NCI-H748 (cell line): ENCODE results near the gene NOG.

Experiments used
- DNase-seq: peaks from one replicate; lab custom pipeline; 2025; ENCODE audit not compliant: unreplicated experiment; lab: John Stamatoyannopoulos, UW

Gene NOG

DNA sequence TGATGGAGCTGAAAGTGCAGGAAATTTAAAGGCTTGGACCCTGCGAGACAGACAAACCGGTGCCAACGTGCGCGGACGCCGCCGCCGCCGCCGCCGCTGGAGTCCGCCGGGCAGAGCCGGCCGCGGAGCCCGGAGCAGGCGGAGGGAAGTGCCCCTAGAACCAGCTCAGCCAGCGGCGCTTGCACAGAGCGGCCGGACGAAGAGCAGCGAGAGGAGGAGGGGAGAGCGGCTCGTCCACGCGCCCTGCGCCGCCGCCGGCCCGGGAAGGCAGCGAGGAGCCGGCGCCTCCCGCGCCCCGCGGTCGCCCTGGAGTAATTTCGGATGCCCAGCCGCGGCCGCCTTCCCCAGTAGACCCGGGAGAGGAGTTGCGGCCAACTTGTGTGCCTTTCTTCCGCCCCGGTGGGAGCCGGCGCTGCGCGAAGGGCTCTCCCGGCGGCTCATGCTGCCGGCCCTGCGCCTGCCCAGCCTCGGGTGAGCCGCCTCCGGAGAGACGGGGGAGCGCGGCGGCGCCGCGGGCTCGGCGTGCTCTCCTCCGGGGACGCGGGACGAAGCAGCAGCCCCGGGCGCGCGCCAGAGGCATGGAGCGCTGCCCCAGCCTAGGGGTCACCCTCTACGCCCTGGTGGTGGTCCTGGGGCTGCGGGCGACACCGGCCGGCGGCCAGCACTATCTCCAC, at the start of gene NOG:
Gene NOG (plus strand): TSS at position 54 of the 674 bp plus-strand sequence. CDS start 525 bp downstream, at position 579.
- DNase-seq = peak; percentile 81

DNA sequence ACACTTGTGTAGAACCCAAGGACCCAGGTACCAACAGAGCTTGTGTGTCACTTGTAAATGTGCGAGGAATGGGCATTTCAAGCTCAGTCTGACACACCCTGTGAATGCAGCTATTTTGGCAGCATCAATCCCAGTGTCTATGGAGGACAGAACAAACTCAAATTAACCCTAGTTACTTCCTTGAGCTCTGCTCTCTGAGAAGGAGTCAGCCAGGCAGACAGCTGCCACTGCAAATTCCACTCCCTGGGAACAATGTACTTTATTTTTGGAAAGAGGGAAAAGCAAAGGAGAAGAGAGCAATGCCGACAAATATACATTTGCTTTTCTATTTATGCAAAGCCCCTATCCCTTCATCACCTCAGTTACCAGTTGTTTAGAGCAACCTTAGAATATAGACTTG, 48.4 kb upstream of the NOG start:
- no peak for DNase-seq

DNA sequence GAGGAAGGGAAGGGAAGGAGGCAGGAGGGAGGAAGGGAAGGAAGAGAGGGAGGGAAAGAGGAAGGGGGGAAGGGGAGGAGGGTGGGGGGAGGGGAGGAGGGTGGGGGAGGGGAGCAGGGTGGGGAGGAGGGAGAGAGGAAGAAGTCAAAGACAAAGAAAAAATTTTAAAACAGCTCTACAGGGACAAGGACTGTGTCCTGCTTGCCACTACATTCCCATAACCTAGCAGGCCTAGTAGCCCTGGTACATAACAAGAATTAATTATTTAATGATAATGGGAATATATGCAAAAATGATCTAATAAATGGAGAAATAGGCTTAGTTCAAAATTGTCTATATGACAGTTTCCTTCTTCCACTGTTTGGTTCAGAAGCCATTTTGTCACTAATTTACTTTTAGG, 47.6 kb upstream of the NOG start:
- DNase-seq = no peak

DNA sequence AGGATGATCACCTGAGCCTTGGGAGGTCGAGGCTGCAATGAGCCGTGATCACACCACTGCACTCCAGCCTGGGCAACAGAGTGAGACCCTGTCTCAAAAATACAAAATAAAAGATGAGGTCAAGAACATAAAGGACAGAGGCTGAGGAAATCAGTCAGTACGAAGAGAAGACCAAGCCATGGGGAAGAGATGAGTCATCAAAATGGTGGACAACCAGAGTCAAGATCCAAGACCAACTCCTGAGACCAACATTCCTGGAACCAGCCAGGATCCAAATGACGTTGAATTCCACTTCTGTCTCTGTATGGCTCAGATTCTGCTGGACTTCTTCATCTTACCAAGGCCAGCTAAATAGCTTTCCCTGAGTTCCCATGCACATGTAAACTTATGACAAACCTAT, 44.8 kb upstream of the NOG start:
- DNase-seq = no peak

DNA sequence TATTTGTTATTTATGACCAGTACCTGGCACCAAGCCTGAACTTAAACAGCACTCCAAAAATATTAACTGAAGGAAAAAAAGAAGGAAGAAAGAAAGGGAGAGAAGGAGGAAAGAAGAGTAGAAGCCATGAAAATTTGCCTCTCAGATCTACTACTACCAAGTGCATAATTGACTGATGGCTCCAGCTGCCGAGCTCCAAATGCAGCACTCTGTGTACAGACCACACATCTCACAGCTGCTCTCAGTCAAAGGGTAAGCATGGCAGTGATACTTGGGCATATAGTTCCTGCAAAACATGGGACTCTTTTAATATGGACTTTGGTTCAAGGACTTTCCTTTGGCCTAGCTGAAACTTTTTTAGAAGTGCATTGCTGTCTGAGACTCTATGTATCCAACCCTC, 44.0 kb upstream of the NOG start:
- no peak for DNase-seq

DNA sequence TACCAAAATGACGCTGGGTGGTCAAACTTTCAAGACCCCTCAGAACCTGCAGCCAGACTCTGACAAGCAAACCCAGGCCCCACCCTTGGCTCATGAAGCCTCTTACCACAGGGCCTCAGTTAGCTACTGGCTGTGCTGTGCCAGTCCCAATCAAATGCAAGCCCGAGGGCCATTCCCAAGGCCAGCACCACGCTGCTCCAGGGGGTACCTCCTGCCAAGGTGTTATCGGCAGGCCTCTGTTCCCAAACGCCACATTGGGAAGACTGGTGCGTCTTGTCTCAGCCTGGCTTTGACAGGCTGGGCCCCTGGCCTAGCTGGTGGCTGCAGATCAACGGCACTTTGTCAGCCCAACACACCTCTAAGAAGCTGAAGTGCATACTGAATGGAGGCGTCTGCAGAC, 35.8 kb upstream of the NOG start:
- no peak for DNase-seq

DNA sequence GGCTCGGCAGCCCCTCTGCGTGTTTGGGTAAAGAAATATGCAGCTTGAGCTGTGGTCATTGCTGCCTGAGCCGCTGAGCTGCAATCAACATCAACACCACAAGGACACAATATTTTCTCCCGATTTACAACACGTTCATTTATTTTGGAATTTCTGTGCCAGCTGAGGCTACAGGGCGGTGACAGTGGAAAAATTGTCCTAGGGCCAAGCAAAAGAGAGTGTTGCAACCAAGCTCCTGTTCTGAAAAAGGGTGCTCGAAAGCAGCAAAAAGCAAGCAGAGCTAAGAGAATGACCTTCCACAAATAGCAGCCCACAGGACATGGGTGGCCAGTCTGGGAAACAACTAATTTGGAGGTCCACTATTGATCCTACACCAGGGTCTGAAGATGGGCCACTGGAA, 35.4 kb upstream of the NOG start:
- DNase-seq = no peak

DNA sequence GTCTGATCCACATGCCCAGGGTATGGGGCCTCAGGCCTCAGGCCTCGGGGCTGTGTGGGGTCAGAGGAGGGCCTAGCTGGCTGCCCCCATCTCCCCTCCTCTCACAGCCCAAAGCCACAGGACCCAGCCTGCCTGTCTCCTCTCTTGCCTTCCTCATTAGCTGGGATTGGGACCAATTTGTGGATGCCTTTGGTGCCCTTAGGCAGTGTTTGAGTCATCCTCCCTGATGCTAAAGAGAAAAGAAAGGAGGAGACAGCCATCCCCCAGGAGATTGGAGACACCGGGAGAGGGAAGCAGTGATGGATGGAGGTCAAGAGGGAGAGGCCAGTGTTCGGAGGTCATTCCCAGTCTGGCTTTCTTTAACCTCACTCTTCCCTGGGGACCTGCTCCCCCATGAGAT, 23.3 kb upstream of the NOG start:
- DNase-seq = no peak

DNA sequence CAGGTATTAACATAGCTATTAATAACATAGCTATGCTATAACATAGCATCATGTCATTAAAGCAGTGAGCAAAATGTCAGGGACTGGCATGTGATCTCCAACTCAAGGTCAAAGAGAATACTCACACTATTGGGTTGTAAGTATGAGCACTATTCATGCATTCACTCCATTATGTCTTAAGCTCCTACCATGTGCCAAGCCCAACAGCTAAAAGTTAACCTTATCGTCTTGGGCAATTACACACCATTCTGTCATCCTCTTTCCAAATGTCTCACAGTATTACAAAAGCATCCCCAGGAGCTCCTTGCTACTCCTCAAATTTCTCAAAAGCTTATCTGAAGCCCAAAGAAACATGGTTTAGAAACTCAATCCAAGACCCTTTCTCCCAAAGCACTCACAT, 22.0 kb upstream of the NOG start:
- no peak for DNase-seq

DNA sequence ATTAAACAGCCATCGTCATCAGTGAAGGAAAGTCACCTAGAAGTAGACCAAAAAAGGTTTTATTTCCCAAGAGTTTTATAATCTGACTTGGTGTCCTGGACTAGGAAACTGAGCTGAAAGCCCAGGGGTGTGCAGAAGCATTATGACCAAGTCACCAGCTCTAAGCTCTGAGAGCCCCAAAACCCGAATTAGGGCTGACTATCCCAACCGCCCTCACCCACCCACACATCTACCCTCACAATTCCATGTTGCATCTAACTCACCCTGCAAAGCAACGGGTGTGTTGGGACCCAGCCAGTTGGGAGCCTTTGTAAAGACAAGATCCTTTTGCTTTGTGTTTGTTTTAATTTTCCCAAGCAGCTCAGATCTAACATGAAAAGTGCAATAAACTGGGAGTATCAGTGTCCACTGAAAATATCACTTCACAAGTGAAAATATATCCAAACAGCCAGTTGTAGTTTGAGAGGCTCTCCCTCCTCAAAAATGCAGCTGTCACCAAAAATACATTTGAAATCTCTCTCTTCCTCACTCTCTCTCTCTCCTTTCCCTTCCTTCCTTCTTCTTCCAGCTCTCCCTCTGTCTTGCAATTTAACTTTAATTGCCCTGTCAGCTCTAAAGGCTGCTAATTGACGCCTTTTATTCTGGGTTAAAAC, 16.2 kb upstream of the NOG start:
- no peak for DNase-seq

DNA sequence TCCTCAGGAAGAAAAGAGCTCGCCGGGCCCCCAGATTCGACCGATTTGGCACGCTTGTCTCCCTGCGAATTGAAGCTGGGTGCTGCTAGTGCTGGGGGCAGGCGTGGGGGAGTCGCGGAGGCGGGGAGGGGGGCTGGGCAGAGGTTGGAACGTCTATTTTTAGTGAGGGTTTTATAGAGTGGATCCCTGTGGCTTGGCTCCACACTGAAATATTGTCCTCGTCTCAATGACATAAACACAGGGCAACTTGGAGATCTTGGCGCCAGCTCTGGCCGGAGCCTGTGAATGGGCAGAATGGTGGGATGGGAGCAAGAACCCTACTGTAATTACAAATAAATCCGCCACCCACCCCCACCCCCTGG, 15.7 kb upstream of the NOG start:
- DNase-seq = no peak

DNA sequence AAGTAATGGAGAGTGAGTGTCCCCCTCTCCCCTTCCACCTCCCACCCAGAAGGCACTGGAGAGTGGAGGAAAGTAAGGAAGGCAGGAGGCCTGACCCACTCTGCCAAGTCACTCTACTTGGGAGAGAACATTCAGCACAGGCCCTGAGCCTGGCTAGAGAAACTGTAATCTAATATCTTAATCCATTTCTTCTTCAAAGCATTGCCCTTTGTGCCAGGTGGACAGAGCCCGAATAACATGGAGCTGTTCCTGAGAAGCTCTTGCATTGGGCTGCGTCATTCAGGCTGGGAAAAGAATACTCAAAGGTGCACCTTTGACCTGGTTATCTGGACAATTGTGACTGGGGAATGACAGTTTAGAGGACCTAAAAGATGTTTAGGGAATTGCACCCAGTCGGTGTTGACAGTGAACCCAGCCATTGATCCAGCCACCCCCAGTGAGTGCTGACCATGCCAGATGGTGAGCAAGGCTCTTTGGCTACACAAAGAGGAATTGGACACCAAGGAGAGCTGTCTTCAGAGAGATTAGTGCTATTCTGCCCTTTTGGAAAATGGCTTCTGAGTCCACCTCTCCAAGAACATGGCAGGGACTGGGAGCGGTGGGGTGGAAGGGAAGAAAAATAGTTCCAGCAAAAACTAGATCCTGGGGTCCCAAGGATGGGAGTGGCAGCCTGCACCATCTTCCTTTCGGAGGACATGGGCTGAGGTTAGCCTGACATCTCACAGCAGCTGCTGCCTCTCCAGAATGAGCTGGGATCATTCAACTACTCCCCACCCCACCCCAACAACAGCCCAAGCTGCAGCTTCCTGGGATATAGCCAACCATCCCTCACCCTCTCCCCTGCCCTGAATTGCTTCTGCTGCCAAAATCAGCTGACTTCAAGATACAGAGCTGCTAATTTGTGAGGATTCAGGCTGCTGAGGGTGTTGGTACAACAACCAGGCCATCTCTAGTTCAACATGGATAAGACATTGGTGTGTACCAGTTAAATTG, 11.6 kb upstream of the NOG start:
- no peak for DNase-seq

DNA sequence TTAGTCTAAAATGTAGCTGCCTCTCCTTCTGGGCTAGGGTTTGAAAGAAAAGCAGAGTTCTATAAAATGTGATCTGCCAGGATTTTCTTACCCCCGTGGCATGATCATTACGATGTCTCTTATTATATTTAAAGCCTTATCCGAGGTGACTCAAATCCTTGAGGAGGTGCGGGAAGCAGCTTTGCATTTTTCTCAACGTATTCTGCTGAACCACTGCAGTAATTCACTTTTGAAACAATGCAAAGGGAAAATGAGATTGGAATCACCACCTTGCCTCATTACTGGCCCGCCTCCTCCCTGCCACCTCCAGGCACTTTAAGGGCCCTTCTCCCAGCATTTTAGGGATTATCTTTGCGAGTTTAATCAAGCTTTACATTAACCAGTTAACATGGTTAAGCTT, 9.7 kb upstream of the NOG start:
- no peak for DNase-seq

DNA sequence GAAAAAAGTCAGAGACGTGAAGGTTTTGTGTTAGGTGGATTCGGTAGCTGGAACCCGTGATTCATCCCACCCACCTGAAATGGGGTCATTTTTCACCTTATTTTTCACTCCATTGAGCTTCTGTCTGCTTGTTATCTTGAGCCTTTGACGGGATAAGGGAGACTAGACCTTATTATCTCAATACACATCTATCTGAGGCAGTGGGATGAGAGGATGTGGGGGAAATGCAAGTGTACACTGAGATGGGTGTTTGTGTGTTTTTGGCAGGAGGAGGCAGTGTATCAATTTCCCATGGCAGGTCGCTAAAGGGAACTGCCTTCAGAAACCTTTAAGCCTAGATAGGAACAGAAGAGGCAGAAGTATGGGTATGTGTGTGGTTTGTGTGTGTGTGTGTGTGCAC, 6.2 kb upstream of the NOG start:
- DNase-seq = no peak

DNA sequence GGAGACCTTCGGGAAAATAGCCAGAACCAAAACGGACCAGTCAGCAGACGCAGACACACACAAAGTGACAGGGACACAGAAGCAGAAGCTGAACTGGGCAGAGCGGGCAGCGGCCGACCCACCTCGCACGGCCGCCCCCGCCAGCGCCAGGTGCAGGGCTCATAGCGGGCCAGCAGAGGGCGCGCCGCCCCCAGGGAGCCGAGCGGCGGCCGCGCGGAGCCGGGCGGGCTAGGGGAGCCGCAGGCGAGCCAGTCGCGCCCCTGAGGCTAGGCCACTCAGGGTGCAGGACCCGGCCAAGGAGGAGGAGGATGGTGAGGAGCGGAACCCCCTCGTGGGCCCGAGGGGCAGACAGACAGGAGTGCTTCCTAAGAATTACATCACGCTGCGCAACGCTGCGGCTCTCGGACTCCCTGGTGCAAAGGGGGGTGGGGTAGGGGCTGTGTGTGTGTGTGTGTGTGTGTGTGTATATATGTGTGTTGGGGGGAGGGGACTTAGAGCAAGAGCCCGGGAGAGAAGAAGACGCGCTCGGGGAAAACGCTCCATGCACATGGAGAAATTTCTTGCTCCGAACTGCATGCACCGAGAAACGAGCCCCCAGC, 913 bp upstream of the NOG start:
- DNase-seq = peak; percentile 77

DNA sequence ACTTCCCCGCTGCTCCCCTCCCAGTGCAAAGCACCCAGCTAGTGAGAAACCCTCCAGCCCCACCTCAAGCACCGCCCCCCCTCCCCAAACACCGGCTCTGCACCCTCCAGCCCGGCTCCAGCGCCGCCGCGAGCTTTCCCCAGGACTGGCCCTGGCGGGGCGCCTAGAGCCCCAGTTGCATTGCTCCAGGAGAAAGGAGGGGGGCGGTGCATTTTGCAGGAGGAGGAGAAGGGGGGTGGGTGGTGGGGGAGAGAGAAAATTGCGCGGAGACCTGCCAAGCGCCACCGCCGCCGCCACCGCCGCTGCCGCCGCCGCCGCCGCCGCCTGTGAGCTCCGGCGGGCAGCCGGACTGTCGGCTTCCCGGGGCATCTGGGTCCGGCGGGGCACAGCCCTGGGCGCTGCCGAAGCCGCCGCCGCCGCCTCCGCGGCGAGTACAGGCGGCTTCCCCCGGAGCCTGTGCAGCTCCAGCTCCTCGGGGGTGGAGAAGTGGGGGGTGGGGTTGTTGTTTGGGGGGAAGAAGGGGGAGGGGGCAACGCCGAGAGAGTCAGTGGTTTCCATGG, 333 bp upstream of the NOG start:
- peak; percentile 81 for DNase-seq

DNA sequence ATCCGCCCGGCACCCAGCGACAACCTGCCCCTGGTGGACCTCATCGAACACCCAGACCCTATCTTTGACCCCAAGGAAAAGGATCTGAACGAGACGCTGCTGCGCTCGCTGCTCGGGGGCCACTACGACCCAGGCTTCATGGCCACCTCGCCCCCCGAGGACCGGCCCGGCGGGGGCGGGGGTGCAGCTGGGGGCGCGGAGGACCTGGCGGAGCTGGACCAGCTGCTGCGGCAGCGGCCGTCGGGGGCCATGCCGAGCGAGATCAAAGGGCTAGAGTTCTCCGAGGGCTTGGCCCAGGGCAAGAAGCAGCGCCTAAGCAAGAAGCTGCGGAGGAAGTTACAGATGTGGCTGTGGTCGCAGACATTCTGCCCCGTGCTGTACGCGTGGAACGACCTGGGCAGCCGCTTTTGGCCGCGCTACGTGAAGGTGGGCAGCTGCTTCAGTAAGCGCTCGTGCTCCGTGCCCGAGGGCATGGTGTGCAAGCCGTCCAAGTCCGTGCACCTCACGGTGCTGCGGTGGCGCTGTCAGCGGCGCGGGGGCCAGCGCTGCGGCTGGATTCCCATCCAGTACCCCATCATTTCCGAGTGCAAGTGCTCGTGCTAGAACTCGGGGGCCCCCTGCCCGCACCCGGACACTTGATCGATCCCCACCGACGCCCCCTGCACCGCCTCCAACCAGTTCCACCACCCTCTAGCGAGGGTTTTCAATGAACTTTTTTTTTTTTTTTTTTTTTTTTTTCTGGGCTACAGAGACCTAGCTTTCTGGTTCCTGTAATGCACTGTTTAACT, 1.0 kb downstream of the NOG start:
- peak; percentile 58 for DNase-seq

DNA sequence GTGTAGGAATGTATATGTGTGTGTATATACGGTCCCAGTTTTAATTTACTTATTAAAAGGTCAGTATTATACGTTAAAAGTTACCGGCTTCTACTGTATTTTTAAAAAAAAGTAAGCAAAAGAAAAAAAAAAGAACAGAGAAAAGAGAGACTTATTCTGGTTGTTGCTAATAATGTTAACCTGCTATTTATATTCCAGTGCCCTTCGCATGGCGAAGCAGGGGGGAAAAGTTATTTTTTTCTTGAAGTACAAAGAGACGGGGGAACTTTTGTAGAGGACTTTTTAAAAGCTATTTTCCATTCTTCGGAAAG, 1.6 kb downstream of the NOG start:
- DNase-seq = no peak

DNA sequence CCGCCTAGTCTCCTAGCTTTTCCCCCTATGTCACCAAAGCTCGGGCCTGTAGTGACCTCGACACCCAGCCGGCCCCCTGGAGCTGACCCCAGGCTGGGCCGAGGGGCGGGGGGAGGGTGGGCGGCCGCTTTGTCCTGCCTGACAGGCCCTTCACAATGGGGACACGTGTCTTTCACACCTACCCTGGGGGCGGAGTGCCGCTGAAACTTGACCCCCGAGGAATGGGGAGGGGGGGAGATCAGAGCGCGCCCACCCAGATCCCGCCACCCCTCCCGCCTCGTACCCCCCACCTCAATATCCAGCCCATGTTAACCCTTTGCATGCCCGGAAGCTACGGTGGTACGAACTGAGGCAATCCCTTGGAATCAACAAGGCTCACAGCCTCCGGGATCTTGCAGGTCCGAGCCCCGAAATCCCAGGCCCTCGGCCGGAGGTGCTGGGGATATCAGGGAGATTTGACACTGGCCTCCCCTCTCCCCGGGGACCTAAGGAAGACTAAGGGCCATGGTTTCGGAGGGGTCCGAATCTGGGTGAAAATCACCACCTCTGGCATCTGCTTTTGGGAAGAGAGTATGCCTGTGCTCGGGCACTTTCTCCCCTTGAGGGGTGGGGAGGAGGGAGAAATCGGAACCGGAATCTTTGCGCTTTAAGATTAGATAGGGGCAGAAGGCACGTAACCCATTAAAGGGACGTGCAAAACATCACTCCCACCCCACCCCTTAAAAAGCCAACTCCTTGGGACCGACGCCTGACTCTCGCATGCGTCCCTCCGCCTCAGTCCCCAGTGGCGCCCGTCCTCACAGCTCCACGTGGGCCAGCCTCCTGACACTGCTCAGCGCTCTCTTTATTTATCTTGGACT, 2.6 kb downstream of the NOG start:
- peak; percentile 37 for DNase-seq
